ENCODE measurements around the gene RPTOR. TPM values are rescaled to one million over a fixed set of nuclear protein-coding genes. Genes with fewer than 3 reads are reported as not detected.
"Not testable (repeated sequence)": the region's sequence is repeated elsewhere in the genome, so short reads cannot be mapped to it uniquely, and the experiment has no call there.

RPTOR gene
- polyA plus RNA-seq, 1 donor from 2014 or later, result 8.0 TPM

DNA sequence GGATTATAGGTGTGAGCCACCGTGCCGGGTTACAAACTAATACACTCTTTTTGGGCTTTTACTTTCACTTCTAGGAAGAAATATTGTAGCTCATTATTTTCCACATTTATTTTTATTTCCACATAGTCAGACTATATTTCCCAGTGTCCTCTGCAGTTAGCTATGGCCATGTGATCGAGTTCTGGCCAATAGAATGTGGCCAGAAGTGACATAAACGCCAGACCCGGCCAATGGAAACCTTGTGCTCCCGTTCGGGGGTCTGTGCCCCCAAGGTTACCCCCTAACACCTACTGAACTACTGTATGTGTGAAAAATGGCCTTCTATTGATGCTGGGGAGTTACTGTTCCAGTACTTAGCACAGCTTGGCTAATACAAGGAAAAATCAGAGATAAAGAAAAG, 13.2 kb upstream of the RPTOR start:
- Histone ChIP-seq H2AFZ (ENCODE audit: low read depth, low read length) (no peak overlapping the region), H4K20me1 (ENCODE audit: insufficient read depth) (no peaks in the 10 kb centered on the region), H3K9ac (ENCODE audit: low read length) (no peak overlapping the region), H3K9me3 (ENCODE audit: low read length) (no peaks in the 10 kb centered on the region), H3K36me3 (ENCODE audit: insufficient read depth, low read length) (no peaks in the 10 kb centered on the region), H3K27me3 (ENCODE audit: insufficient read depth, low read depth, low read length) (no peaks in the 10 kb centered on the region), H3K4me2 (ENCODE audit: low read length) (no peak overlapping the region), H3K9me2 (ENCODE audit: insufficient read depth, low read length) (no peaks in the 10 kb centered on the region), H3F3A (ENCODE audit: insufficient read depth, low read length, poor library complexity, severe bottlenecking) (no peaks in the 10 kb centered on the region), H3K79me2 (replicated peaks; ENCODE audit: insufficient read depth, low read length) (no peaks in the 10 kb centered on the region), H3K4me3 (ENCODE audit: low read length) (no peak overlapping the region), H3K27ac (ENCODE audit: low read length) (no peak overlapping the region)
- TF ChIP-seq SMC3 (conservative IDR thresholded peaks at IDR 0.05; ENCODE audit: poor library complexity) (no peak), MXI1 (conservative IDR thresholded peaks at IDR 0.05; ENCODE audit: poor library complexity, severe bottlenecking) (no peak), RAD21 (conservative IDR thresholded peaks at IDR 0.05) (no peak)
- TF ChIP-seq, protein P1, sequence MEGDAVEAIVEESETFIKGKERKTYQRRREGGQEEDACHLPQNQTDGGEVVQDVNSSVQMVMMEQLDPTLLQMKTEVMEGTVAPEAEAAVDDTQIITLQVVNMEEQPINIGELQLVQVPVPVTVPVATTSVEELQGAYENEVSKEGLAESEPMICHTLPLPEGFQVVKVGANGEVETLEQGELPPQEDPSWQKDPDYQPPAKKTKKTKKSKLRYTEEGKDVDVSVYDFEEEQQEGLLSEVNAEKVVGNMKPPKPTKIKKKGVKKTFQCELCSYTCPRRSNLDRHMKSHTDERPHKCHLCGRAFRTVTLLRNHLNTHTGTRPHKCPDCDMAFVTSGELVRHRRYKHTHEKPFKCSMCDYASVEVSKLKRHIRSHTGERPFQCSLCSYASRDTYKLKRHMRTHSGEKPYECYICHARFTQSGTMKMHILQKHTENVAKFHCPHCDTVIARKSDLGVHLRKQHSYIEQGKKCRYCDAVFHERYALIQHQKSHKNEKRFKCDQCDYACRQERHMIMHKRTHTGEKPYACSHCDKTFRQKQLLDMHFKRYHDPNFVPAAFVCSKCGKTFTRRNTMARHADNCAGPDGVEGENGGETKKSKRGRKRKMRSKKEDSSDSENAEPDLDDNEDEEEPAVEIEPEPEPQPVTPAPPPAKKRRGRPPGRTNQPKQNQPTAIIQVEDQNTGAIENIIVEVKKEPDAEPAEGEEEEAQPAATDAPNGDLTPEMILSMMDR (IDR thresholded peaks at IDR 0.05; ENCODE audit: poor library complexity, severe bottlenecking), result no peak

DNA sequence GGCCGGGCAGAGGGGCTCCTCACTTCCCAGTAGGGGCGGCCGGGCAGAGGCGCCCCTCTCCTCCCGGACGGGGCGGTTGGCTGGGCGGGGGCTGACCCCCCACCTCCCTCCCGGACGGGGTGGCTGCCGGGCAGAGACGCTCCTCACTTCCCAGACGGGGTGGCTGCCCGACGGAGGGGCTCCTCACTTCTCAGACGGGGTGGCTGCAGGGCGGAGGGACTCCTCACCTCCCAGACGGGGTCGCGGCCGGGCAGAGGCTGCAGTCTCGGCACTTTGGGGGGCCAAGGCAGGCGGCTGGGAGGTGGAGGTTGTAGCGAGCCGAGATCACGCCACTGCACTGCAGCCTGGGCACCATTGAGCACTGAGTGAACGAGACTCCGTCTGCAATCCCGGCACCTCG, 7.3 kb upstream of the RPTOR start:
- H2AFZ ChIP-seq (ENCODE audit: low read depth, low read length); H3K9me3 ChIP-seq (ENCODE audit: low read length); H3K9ac ChIP-seq (ENCODE audit: low read length); H3K27ac ChIP-seq (ENCODE audit: low read length); H4K20me1 ChIP-seq (ENCODE audit: insufficient read depth); H3K27me3 ChIP-seq (ENCODE audit: insufficient read depth, low read depth, low read length); H3K4me3 ChIP-seq (ENCODE audit: low read length); H3K4me2 ChIP-seq (ENCODE audit: low read length); H3F3A ChIP-seq (ENCODE audit: insufficient read depth, low read length, poor library complexity, severe bottlenecking); H3K9me2 ChIP-seq (ENCODE audit: insufficient read depth, low read length); H3K36me3 ChIP-seq (ENCODE audit: insufficient read depth, low read length); H3K79me2 ChIP-seq (replicated peaks; ENCODE audit: insufficient read depth, low read length): not testable (repeated sequence)

DNA sequence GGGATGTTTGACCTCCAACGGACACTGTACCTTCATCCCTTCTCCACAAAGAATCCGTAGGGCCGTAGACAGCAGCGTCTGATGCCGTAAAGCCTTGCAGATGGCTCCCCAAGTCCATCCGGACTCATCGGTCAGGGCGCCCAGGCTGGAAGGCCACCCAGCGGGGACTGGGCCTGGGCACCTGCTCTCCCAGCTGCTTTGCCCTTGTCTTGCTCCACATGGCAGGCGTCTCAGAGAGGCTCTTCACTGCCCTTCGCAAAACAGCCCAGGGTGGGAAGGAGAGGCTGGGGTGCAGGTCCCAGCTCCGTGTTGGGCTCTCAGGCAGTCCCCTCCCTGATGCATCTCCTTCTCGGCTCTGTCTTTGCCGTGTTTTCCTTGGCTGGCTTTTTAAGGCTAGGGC, 6.2 kb upstream of the RPTOR start:
- Histone ChIP-seq H3K36me3 (ENCODE audit: insufficient read depth, low read length) (no peaks in the 10 kb centered on the region), H4K20me1 (ENCODE audit: insufficient read depth) (no peaks in the 10 kb centered on the region), H3K9me2 (ENCODE audit: insufficient read depth, low read length) (no peaks in the 10 kb centered on the region), H3K79me2 (replicated peaks; ENCODE audit: insufficient read depth, low read length) (no peaks in the 10 kb centered on the region), H3K9ac (ENCODE audit: low read length) (no peak overlapping the region), H3F3A (ENCODE audit: insufficient read depth, low read length, poor library complexity, severe bottlenecking) (no peaks in the 10 kb centered on the region), H3K27ac (ENCODE audit: low read length) (no peak overlapping the region), H3K27me3 (ENCODE audit: insufficient read depth, low read depth, low read length) (no peaks in the 10 kb centered on the region), H3K4me2 (ENCODE audit: low read length) (no peak overlapping the region), H2AFZ (ENCODE audit: low read depth, low read length) (no peak overlapping the region), H3K9me3 (ENCODE audit: low read length) (no peaks in the 10 kb centered on the region), H3K4me3 (ENCODE audit: low read length) (no peak overlapping the region)
- no peak for TF ChIP-seq POLR2AphosphoS5 (IDR thresholded peaks at IDR 0.05)
- TF ChIP-seq, protein P1 (IDR thresholded peaks at IDR 0.05; ENCODE audit: poor library complexity, severe bottlenecking), result no peak
- TF ChIP-seq, protein P2, sequence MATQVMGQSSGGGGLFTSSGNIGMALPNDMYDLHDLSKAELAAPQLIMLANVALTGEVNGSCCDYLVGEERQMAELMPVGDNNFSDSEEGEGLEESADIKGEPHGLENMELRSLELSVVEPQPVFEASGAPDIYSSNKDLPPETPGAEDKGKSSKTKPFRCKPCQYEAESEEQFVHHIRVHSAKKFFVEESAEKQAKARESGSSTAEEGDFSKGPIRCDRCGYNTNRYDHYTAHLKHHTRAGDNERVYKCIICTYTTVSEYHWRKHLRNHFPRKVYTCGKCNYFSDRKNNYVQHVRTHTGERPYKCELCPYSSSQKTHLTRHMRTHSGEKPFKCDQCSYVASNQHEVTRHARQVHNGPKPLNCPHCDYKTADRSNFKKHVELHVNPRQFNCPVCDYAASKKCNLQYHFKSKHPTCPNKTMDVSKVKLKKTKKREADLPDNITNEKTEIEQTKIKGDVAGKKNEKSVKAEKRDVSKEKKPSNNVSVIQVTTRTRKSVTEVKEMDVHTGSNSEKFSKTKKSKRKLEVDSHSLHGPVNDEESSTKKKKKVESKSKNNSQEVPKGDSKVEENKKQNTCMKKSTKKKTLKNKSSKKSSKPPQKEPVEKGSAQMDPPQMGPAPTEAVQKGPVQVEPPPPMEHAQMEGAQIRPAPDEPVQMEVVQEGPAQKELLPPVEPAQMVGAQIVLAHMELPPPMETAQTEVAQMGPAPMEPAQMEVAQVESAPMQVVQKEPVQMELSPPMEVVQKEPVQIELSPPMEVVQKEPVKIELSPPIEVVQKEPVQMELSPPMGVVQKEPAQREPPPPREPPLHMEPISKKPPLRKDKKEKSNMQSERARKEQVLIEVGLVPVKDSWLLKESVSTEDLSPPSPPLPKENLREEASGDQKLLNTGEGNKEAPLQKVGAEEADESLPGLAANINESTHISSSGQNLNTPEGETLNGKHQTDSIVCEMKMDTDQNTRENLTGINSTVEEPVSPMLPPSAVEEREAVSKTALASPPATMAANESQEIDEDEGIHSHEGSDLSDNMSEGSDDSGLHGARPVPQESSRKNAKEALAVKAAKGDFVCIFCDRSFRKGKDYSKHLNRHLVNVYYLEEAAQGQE (IDR thresholded peaks at IDR 0.05; ENCODE audit: borderline replicate concordance), result no peak
- TF ChIP-seq EP300 (conservative IDR thresholded peaks at IDR 0.05; ENCODE audit: poor library complexity, severe bottlenecking), result no peak
- no peak for TF ChIP-seq TAF1 (IDR thresholded peaks at IDR 0.05; ENCODE audit: low read depth)
- no peak for TF ChIP-seq MXI1 (conservative IDR thresholded peaks at IDR 0.05; ENCODE audit: poor library complexity, severe bottlenecking)
- no peak for TF ChIP-seq EZH2 (IDR thresholded peaks at IDR 0.05; ENCODE audit: borderline replicate concordance, insufficient read depth, low read length, poor library complexity, severe bottlenecking)
- TF ChIP-seq SMC3 (conservative IDR thresholded peaks at IDR 0.05; ENCODE audit: poor library complexity), result no peak
- no peak for TF ChIP-seq RAD21 (conservative IDR thresholded peaks at IDR 0.05)
